PFSK-1 (cell line): Measurements from ENCODE around the gene TPP1.

Experiments
- FOXP2 ChIP-seq: optimal IDR thresholded peaks from 2 replicates; pipeline ENCODE3; 2011; ENCODE audit warnings: borderline replicate concordance, control low read depth, inconsistent platforms; ENCODE audit not compliant: insufficient read depth; ENCODE audit errors: extremely low read length, extremely low read depth
- POLR2AphosphoS5 ChIP-seq: IDR thresholded peaks from 2 replicates; pipeline ENCODE4 v1.6.1; 2012; ENCODE audit warnings: low read depth, mild to moderate bottlenecking, control low read depth, low read length, moderate library complexity
- SIN3A ChIP-seq: IDR thresholded peaks from 2 replicates; pipeline ENCODE4 v1.6.1; 2012; ENCODE audit warnings: mild to moderate bottlenecking, low read length, moderate library complexity, borderline replicate concordance; ENCODE audit not compliant: insufficient read depth
- TAF1 ChIP-seq: IDR thresholded peaks from 2 replicates; pipeline ENCODE4 v1.6.1; 2012; ENCODE audit warnings: low read length, control low read depth, borderline replicate concordance; ENCODE audit not compliant: insufficient read depth
- TF ChIP-seq, protein P1 (sequence below), 2 experiments: IDR thresholded peaks; 2 replicates each; pipeline versions ENCODE4 v1.6.1 to v1.8.0; 2011 to 2012; ENCODE audit warnings: low read depth in 2 of 2, low read length in 2 of 2, control low read depth in 1 of 2, inconsistent platforms in 1 of 2, mild to moderate bottlenecking in 1 of 2, moderate library complexity in 1 of 2; ENCODE audit not compliant: insufficient read depth in 1 of 2

TPP1 gene

GRCh38 chr11:6608726-6609501 lies 10.3 kb downstream of the TPP1 start:
- no peak for TF ChIP-seq FOXP2
- TF ChIP-seq POLR2AphosphoS5, result 0 out of 2 replicates have a peak, but pooled peaks have one; percentile 23

GRCh38 chr11:6608011-6608410 lies 11.2 kb downstream of the TPP1 start:
- TF ChIP-seq SIN3A, result no peak
- TF ChIP-seq, protein P1, sequence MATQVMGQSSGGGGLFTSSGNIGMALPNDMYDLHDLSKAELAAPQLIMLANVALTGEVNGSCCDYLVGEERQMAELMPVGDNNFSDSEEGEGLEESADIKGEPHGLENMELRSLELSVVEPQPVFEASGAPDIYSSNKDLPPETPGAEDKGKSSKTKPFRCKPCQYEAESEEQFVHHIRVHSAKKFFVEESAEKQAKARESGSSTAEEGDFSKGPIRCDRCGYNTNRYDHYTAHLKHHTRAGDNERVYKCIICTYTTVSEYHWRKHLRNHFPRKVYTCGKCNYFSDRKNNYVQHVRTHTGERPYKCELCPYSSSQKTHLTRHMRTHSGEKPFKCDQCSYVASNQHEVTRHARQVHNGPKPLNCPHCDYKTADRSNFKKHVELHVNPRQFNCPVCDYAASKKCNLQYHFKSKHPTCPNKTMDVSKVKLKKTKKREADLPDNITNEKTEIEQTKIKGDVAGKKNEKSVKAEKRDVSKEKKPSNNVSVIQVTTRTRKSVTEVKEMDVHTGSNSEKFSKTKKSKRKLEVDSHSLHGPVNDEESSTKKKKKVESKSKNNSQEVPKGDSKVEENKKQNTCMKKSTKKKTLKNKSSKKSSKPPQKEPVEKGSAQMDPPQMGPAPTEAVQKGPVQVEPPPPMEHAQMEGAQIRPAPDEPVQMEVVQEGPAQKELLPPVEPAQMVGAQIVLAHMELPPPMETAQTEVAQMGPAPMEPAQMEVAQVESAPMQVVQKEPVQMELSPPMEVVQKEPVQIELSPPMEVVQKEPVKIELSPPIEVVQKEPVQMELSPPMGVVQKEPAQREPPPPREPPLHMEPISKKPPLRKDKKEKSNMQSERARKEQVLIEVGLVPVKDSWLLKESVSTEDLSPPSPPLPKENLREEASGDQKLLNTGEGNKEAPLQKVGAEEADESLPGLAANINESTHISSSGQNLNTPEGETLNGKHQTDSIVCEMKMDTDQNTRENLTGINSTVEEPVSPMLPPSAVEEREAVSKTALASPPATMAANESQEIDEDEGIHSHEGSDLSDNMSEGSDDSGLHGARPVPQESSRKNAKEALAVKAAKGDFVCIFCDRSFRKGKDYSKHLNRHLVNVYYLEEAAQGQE (IDR thresholded peaks at IDR 0.05; ENCODE audit: insufficient read depth in 1 of 2, low read depth in 2 of 2, low read length in 2 of 2), result no peak
- TF ChIP-seq POLR2AphosphoS5, result no peak
- TF ChIP-seq TAF1, result no peak
- no peak for TF ChIP-seq FOXP2

DNA sequence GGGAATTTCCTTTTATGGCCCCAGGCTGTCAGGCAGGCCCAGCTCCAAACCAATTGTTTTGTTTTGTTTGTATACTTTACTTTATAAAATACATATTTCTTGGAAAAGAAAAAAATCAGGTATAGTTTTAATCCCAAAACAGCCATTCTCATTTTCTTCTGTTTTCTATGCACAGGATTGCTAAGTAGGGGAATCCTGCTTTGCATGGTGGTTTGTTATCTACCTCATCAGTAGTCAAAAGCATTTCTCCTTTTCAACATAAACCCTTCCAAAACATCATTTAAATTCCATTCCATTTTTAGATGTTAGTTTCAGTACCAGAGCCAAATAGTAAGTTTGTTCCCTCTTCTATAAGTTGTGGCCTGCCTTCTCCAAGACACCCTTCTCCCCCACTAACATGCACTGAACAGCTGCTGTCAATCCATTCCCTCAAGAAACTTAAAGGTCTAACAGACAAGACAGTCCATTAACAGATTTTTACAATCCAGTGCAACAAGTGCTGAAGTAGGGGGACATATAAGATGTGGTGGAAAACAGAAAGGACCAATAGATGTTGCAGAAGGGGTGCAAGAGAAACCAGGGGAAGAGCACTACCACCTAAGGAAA lies 11.9 kb downstream of the TPP1 start:
- TF ChIP-seq, protein P1 (IDR thresholded peaks at IDR 0.05; ENCODE audit: insufficient read depth in 1 of 2, low read depth in 2 of 2, low read length in 2 of 2), result no peak
- no peak for TF ChIP-seq POLR2AphosphoS5
- TF ChIP-seq TAF1, result no peak
- TF ChIP-seq SIN3A, result no peak
- no peak for TF ChIP-seq FOXP2

DNA sequence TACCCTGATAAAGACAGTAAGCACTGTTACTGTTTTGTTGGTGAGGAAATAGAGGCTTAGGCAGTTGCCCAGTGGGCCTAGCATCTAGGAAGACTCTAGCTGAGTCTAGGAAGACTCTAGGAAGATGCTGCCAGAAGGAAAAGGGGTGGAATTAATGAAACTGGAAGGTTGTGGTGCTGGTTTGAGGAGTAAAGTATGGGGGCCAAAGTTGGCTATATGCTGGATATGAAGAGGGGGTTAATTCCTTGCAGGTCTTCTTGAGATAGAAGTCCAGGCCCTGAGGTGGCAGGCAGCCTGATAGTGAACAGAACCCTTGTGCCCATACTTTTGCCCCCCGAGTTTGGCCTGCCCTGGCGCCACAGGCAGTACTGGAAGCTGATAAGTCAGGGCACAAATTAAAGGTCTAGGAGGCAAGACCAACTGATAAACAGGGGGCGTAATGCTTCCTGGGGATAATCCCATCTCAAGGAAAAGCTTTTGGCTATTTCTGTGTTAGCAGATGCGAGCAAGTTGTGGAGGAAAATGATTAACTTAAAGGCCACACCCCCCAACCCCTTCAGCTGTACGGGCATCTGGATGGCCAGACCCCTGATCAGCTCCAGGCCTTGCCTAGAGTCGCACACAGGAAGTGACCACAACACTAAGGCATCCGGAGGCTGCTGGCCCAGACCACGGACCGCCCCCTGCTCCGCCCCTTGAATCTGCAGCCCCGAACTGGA lies 12.6 kb downstream of the TPP1 start:
- TF ChIP-seq FOXP2, result peak; percentile 84
- peak; percentile 79 for TF ChIP-seq POLR2AphosphoS5
- TF ChIP-seq, protein P1 (IDR thresholded peaks at IDR 0.05; ENCODE audit: insufficient read depth in 1 of 2, low read depth in 2 of 2, low read length in 2 of 2), result no peak
- TF ChIP-seq TAF1, result no peak
- TF ChIP-seq SIN3A, result peak; percentile 60; the same call in 1 of the 2 replicates

GRCh38 chr11:6604790-6605189 lies 14.4 kb downstream of the TPP1 start:
- TF ChIP-seq, protein P1 (IDR thresholded peaks at IDR 0.05; ENCODE audit: insufficient read depth in 1 of 2, low read depth in 2 of 2, low read length in 2 of 2), result no peak
- no peak for TF ChIP-seq TAF1
- no peak for TF ChIP-seq FOXP2
- TF ChIP-seq POLR2AphosphoS5, result no peak
- TF ChIP-seq SIN3A, result no peak
